Fibroblast of lung (primary cell): ENCODE data around the gene PRAMEF1. TPM values are rescaled to one million over a fixed set of nuclear protein-coding genes. Genes with fewer than 3 reads are reported as not detected.
A peak's percentile ranks its signal among the peaks of the same experiment; 100 is the strongest.
"Not testable (repeated sequence)": the region's sequence is repeated elsewhere in the genome, so short reads cannot be mapped to it uniquely, and the experiment has no call there.

Source experiments
- DNase-seq, 2 donors: peaks; one replicate each; pipeline versions ENCODE4 v3.0.0 to v3.0.0-alpha.2; 2010; ENCODE audit warnings: low read depth in 2 of 2
- H2AFZ ChIP-seq: 2 replicates; pipeline ENCODE4 v1.5.1; 2012; ENCODE audit warnings: low read length, control low read depth, inconsistent platforms
- H3K27ac ChIP-seq: 2 replicates; pipeline ENCODE4 v1.5.1; 2011; ENCODE audit warnings: low read length, control low read depth; ENCODE audit not compliant: insufficient read depth
- H3K27me3 ChIP-seq: 2 replicates; pipeline ENCODE4 v1.5.1; 2011; ENCODE audit warnings: mild to moderate bottlenecking, low read length; ENCODE audit not compliant: control insufficient read depth, insufficient read depth
- H3K36me3 ChIP-seq: 2 replicates; pipeline ENCODE4 v1.5.1; 2011; ENCODE audit warnings: low read length; ENCODE audit not compliant: control insufficient read depth, insufficient read depth
- H3K4me1 ChIP-seq: 2 replicates; pipeline ENCODE4 v1.5.1; 2011; ENCODE audit warnings: low read length; ENCODE audit not compliant: control insufficient read depth, insufficient read depth; ENCODE audit errors: extremely low read depth
- H3K4me2 ChIP-seq: 2 replicates; pipeline ENCODE4 v1.5.1; 2011; ENCODE audit warnings: low read length, control low read depth; ENCODE audit not compliant: insufficient read depth; ENCODE audit errors: extremely low read depth
- H3K4me3 ChIP-seq, 4 experiments: fragments of 200-600 bp in 1 of 4; sonication (generic) in 1 of 4; replicated peaks in 1 of 4; 2 replicates each; pipeline ENCODE4 v1.5.1; 2011 to 2016; ENCODE audit warnings: low read length in 4 of 4, low read depth in 3 of 4, mild to moderate bottlenecking in 3 of 4, control low read depth in 2 of 4, inconsistent platforms in 1 of 4, mixed read lengths in 1 of 4; ENCODE audit not compliant: insufficient read depth in 1 of 4; ENCODE audit errors: control extremely low read depth in 1 of 4
- H3K79me2 ChIP-seq: 2 replicates; pipeline ENCODE4 v1.5.1; 2012; ENCODE audit warnings: mild to moderate bottlenecking, low read length, inconsistent platforms; ENCODE audit not compliant: control insufficient read depth, insufficient read depth
- H3K9ac ChIP-seq: 2 replicates; pipeline ENCODE4 v1.5.1; 2011; ENCODE audit warnings: mild to moderate bottlenecking, low read length, control low read depth; ENCODE audit not compliant: insufficient read depth
- H3K9me3 ChIP-seq: 2 replicates; pipeline ENCODE4 v1.5.1; 2012; ENCODE audit warnings: low read depth, low read length; ENCODE audit not compliant: control insufficient read depth, insufficient read depth
- H4K20me1 ChIP-seq: 2 replicates; pipeline ENCODE4 v1.5.1; 2011; ENCODE audit warnings: low read length; ENCODE audit not compliant: control insufficient read depth, insufficient read depth; ENCODE audit errors: extremely low read depth
- EZH2 ChIP-seq: IDR thresholded peaks from 2 replicates; pipeline ENCODE4 v1.5.1; 2012; ENCODE audit warnings: low read length, control low read depth, mild to moderate bottlenecking; ENCODE audit errors: missing control alignments
- polyA minus RNA-seq: library from RNA; depleted of rRNA, polyadenylated mRNA; stranded (reverse); fragments of >200 nt; gene quantifications from 2 replicates; pipeline ENCODE4 v1.2.3, GENCODE V29; 2011; ENCODE audit warnings: low replicate concordance
- polyA plus RNA-seq, 2 donors: library from polyadenylated mRNA; depleted of rRNA in 1 of 2; stranded (reverse) in 1 of 2; unstranded in 1 of 2; fragments of >200 nt; gene quantifications; 2 replicates each; pipeline ENCODE4 v1.2.1, GENCODE V29; 2011 to 2012; ENCODE audit warnings: missing spikeins in 1 of 2
- total RNA-seq: library from RNA; depleted of rRNA; stranded (reverse); fragments of >200 nt; gene quantifications from 2 replicates; pipeline ENCODE4 v1.2.1, GENCODE V29; 2014
- TF ChIP-seq, protein P1 (sequence below), 2 donors: IDR thresholded peaks in 1 of 2; conservative IDR thresholded peaks in 1 of 2; 1 replicate in 1 of 2; 2 replicates in 1 of 2; pipeline ENCODE4 v1.5.1; 2011 to 2012; ENCODE audit warnings: low read length in 2 of 2, control low read depth in 1 of 2, inconsistent platforms in 1 of 2, low read depth in 1 of 2, mild to moderate bottlenecking in 1 of 2

The PRAMEF1 gene, protein sequence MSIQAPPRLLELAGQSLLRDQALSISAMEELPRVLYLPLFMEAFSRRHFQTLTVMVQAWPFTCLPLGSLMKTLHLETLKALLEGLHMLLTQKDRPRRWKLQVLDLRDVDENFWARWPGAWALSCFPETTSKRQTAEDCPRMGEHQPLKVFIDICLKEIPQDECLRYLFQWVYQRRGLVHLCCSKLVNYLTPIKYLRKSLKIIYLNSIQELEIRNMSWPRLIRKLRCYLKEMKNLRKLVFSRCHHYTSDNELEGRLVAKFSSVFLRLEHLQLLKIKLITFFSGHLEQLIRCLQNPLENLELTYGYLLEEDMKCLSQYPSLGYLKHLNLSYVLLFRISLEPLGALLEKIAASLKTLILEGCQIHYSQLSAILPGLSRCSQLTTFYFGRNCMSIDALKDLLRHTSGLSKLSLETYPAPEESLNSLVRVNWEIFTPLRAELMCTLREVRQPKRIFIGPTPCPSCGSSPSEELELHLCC
- total RNA-seq = not detected in 2 replicates
- polyA plus RNA-seq = not detected in 2 replicates
- polyA plus RNA-seq (2012) = not detected in 2 replicates
- polyA minus RNA-seq = not detected in 2 replicates

DNA sequence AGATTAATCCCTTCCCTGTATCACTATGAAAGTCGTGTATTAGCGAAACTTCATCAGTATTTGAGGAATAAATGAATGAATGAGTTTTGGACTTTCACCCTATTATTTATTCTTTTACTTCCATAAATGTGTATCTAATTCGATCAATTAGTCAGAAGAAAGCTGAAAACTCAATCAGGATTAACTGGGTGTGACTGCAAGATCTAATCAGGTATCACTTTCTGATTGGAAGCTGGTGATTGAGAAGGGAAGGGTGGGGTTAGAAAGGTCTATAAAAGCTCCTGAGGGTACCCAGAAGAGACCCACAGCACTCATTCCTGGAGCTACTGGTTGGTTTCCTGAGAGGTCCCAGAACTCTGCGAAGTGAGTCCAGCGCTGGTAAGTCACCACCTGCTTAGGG, at the start of gene PRAMEF1:
Gene PRAMEF1 (plus strand): TSS at position 301 of the 400 bp plus-strand sequence. CDS start 1,831 bp downstream, outside the sequence.
- not testable (repeated sequence) for H2AFZ ChIP-seq, H3K27me3 ChIP-seq, DNase-seq, H3K27ac ChIP-seq, H3K4me2 ChIP-seq, H3K36me3 ChIP-seq, H3K4me3 ChIP-seq, H3K9me3 ChIP-seq, H3K9ac ChIP-seq, H3K79me2 ChIP-seq, H3K4me1 ChIP-seq, H4K20me1 ChIP-seq

DNA sequence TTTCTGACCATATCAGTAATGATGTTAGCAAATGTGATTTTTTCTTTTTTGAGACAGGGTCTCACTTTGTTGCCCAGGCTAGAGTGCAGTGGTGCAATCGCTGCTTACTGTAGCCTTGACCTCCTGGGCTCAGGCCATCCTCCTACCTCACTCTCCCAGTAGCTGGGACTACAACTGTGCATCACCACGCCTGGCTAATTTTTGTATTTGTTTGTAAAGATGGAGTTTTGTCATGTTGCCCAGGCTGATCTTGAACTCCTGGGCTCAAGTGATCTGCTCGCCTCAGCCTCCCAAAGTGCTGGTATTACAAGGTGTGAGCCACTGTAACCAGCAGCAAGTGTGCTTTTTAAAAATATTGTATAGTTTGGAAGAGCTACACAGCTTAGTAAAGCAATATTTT, 49.3 kb upstream of the PRAMEF1 start:
- Histone ChIP-seq H3K9me3 (no peaks in the 10 kb centered on the region), H3K27me3 (no peaks in the 10 kb centered on the region), H4K20me1 (no peaks in the 10 kb centered on the region), H3K4me2 (no peak overlapping the region), H3K4me3 (no peak overlapping the region), H3K4me1 (no peaks in the 10 kb centered on the region), H2AFZ (no peak overlapping the region), H3K9ac (no peak overlapping the region), H3K27ac (no peak overlapping the region), H3K79me2 (no peaks in the 10 kb centered on the region), H3K36me3 (no peaks in the 10 kb centered on the region)
- no peak for DNase-seq
- TF ChIP-seq EZH2 = no peak
- TF ChIP-seq, protein P1, sequence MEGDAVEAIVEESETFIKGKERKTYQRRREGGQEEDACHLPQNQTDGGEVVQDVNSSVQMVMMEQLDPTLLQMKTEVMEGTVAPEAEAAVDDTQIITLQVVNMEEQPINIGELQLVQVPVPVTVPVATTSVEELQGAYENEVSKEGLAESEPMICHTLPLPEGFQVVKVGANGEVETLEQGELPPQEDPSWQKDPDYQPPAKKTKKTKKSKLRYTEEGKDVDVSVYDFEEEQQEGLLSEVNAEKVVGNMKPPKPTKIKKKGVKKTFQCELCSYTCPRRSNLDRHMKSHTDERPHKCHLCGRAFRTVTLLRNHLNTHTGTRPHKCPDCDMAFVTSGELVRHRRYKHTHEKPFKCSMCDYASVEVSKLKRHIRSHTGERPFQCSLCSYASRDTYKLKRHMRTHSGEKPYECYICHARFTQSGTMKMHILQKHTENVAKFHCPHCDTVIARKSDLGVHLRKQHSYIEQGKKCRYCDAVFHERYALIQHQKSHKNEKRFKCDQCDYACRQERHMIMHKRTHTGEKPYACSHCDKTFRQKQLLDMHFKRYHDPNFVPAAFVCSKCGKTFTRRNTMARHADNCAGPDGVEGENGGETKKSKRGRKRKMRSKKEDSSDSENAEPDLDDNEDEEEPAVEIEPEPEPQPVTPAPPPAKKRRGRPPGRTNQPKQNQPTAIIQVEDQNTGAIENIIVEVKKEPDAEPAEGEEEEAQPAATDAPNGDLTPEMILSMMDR (conservative IDR thresholded peaks at IDR 0.05 in 1 of 2, IDR thresholded peaks at IDR 0.05 in 1 of 2; ENCODE audit: low read depth in 1 of 2, low read length in 2 of 2) = no peak

DNA sequence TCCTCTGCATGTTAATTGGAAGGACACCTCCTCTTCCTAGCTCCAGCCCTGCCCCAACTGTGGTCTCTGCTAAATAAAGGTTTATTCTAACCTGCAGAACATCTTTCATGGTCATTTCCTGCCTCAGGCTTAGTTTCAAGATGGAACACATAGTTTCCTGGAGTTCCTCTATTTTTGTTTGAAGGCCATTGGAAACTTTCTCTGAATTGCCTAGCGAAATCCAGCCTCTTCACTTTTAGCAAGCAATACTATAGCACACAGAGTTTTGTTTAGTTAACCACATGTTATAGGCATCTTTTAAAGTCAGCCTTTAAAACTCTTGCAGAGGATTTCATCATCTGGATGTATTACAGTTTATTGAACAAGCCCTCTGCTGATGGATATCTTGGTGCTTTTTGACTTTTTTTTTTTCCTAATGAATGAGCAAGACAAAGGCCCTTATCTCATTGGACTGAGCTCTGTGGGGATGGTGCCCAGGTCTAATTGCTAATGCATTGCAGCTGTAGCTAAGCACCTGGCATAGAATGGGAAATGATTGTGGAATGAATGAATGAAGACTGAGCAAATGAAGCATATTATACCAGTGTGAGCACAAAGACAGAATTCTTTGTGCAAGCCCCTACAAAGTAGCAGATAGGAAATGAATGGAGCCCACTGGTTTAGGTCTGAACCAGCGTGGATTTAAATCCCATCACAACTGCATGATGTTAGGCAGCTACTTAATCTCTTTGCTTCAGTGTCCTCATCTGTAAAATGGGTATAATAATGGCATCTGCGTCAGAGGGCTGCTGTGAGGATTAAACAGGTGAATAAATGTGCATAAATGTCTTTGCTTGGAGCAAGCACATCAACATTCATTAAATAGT, 45.8 kb upstream of the PRAMEF1 start:
- Histone ChIP-seq H3K36me3 (no peaks in the 10 kb centered on the region), H3K4me3 (no peak overlapping the region), H2AFZ (no peak overlapping the region), H3K4me2 (no peak overlapping the region), H4K20me1 (no peaks in the 10 kb centered on the region), H3K79me2 (no peaks in the 10 kb centered on the region), H3K9ac (no peak overlapping the region), H3K27me3 (no peaks in the 10 kb centered on the region), H3K9me3 (no peaks in the 10 kb centered on the region), H3K4me1 (no peaks in the 10 kb centered on the region), H3K27ac (no peak overlapping the region)
- DNase-seq = peak in 1 of 2 donors; percentile 4
- no peak for TF ChIP-seq EZH2
- TF ChIP-seq, protein P1 (conservative IDR thresholded peaks at IDR 0.05 in 1 of 2, IDR thresholded peaks at IDR 0.05 in 1 of 2; ENCODE audit: low read depth in 1 of 2, low read length in 2 of 2) = no peak
